A549 (cell line): ENCODE results near the gene VSIG10. TPM values are rescaled to one million over a fixed set of nuclear protein-coding genes. Genes with fewer than 3 reads are reported as not detected.

ENCODE experiments used
- ATAC-seq, 2 experiments: fragments of 200-7000 bp in 1 of 2; fragments of >200 bp in 1 of 2; cut with Nextera tagmentation in 1 of 2; cut with Tn5 transposase in 1 of 2; 3 replicates each; pipeline versions ENCODE4 v1.8.0 to v1.9.1; 2018 to 2020; ENCODE audit warnings: mild to moderate bottlenecking in 1 of 2, moderate library complexity in 1 of 2
- CTCF ChIA-PET: fragments of 300-600 bp; sonication (Branson Sonifier 250); formaldehyde crosslinking; extraction: SDS; loops from one replicate; lab custom pipeline; 2021; ENCODE audit warnings: antibody characterized with exemption, inconsistent platforms; lab: Yijun Ruan, JAX
- POLR2A ChIA-PET: fragments of 350-600 bp; formaldehyde crosslinking; extraction: SDS; loops from one replicate; lab custom pipeline; 2021; ENCODE audit warnings: antibody characterized with exemption, inconsistent platforms; lab: Yijun Ruan, JAX
- DNase-seq, 2 experiments: peaks; one replicate each; pipeline versions ENCODE4 v3.0.0 to v3.0.0-alpha.2; 2011 to 2016; ENCODE audit warnings: low read depth in 1 of 2, low spot score in 1 of 2
- FAIRE-seq: peaks from 2 replicates; lab custom pipeline; 2011; peaks lifted over from hg19 to GRCh38; lab: Jason Lieb, UNC
- H3K27ac ChIP-seq, 2 experiments: fragments of >200 bp; sonication (Bioruptor Twin); formaldehyde crosslinking; 3 replicates each; pipeline ENCODE4 v1.5.1; 2016 to 2017
- H3K4me1 ChIP-seq: fragments of >200 bp; sonication (Bioruptor Twin); formaldehyde crosslinking; 3 replicates; pipeline ENCODE4 v1.6.1; 2016
- H3K4me2 ChIP-seq: fragments of >200 bp; sonication (Bioruptor Twin); formaldehyde crosslinking; 3 replicates; pipeline ENCODE4 v1.6.1; 2016
- H3K4me3 ChIP-seq: fragments of >200 bp; sonication (Bioruptor Twin); formaldehyde crosslinking; 3 replicates; pipeline ENCODE4 v1.5.1; 2016
- H3K9me3 ChIP-seq: fragments of >200 bp; sonication (Bioruptor Twin); formaldehyde crosslinking; 3 replicates; pipeline ENCODE4 v1.6.1; 2016
- CEBPB ChIP-seq, 2 experiments: fragments of >200 bp in 1 of 2; sonication (Bioruptor Twin) in 1 of 2; formaldehyde crosslinking in 1 of 2; IDR thresholded peaks; 2 replicates each; pipeline ENCODE4 v1.6.1; 2012 to 2016
- E2F6 ChIP-seq: IDR thresholded peaks from 2 replicates; pipeline ENCODE4 v1.6.1; 2012; ENCODE audit warnings: low read depth, borderline replicate concordance
- EHF ChIP-seq: fragments of 250-450 bp; sonication (Bioruptor Pico); IDR thresholded peaks from 2 replicates; pipeline ENCODE4 v1.5.0; 2020; ENCODE audit warnings: mild to moderate bottlenecking
- EHMT2 ChIP-seq: fragments of 200-600 bp; sonication (generic); IDR thresholded peaks from 2 replicates; pipeline ENCODE4 v1.6.1; 2016; ENCODE audit warnings: antibody characterized with exemption, low read depth, mild to moderate bottlenecking, moderate library complexity
- ESRRA ChIP-seq: fragments of 150-350 bp; IDR thresholded peaks from 2 replicates; pipeline ENCODE4 v1.6.1; 2014; ENCODE audit warnings: mild to moderate bottlenecking, low read length, borderline replicate concordance
- FOSL2 ChIP-seq, 2 experiments: fragments of 450-650 bp in 1 of 2; fragments of >200 bp in 1 of 2; sonication (Bioruptor Twin) in 1 of 2; formaldehyde crosslinking; IDR thresholded peaks; 2 replicates each; pipeline versions ENCODE4 v1.5.0 to v1.6.1; 2016 to 2020; ENCODE audit warnings: mild to moderate bottlenecking in 1 of 2, moderate library complexity in 1 of 2
- FOXS1 ChIP-seq: fragments of 250-450 bp; sonication (Bioruptor Pico); IDR thresholded peaks from 2 replicates; pipeline ENCODE4 v1.5.0; 2020; ENCODE audit warnings: mild to moderate bottlenecking, moderate library complexity
- GATA3 ChIP-seq: IDR thresholded peaks from 2 replicates; pipeline ENCODE4 v1.6.1; 2012; ENCODE audit warnings: borderline replicate concordance
- HDAC2 ChIP-seq: fragments of 200-600 bp; sonication (generic); IDR thresholded peaks from 2 replicates; pipeline ENCODE4 v1.6.1; 2016
- HEYL ChIP-seq: fragments of 250-450 bp; sonication (Bioruptor Pico); IDR thresholded peaks from 2 replicates; pipeline ENCODE4 v1.8.0; 2021; ENCODE audit warnings: mild to moderate bottlenecking, moderate library complexity
- HOXB13 ChIP-seq: fragments of 250-450 bp; sonication (Bioruptor Pico); IDR thresholded peaks from 2 replicates; pipeline ENCODE4 v1.5.0; 2020; ENCODE audit warnings: low read depth, mild to moderate bottlenecking, moderate library complexity
- JUN ChIP-seq, 2 experiments: fragments of >200 bp; sonication (Bioruptor Twin); formaldehyde crosslinking; IDR thresholded peaks; 2 replicates in 1 of 2; 3 replicates in 1 of 2; pipeline ENCODE4 v1.6.1; 2016 to 2017
- KDM5A ChIP-seq: fragments of 200-600 bp; sonication (generic); IDR thresholded peaks from 2 replicates; pipeline ENCODE4 v1.6.1; 2016; ENCODE audit warnings: antibody characterized with exemption, mild to moderate bottlenecking
- MAZ ChIP-seq: fragments of 150-350 bp; IDR thresholded peaks from 2 replicates; pipeline ENCODE4 v1.6.1; 2014; ENCODE audit warnings: antibody characterized with exemption, low read depth, low read length, borderline replicate concordance
- MYC ChIP-seq: IDR thresholded peaks from 2 replicates; pipeline ENCODE4 v1.6.1; 2012; ENCODE audit warnings: mild to moderate bottlenecking, inconsistent platforms, low read length, improper control_type of control experiment, borderline replicate concordance
- RAD21 ChIP-seq, 2 experiments: fragments of >200 bp in 1 of 2; sonication (Bioruptor Twin) in 1 of 2; formaldehyde crosslinking in 1 of 2; IDR thresholded peaks in 1 of 2; conservative IDR thresholded peaks in 1 of 2; 2 replicates in 1 of 2; 3 replicates in 1 of 2; pipeline ENCODE4 v1.6.1; 2012 to 2018; ENCODE audit warnings: inconsistent platforms in 1 of 2
- RARB ChIP-seq: fragments of 250-450 bp; sonication (Bioruptor Pico); IDR thresholded peaks from 2 replicates; pipeline ENCODE4 v1.8.0; 2021; ENCODE audit warnings: mild to moderate bottlenecking, moderate library complexity
- RFX5 ChIP-seq: fragments of 450-650 bp; IDR thresholded peaks from 2 replicates; pipeline ENCODE4 v1.7.1; 2014; ENCODE audit warnings: antibody characterized with exemption, mild to moderate bottlenecking, moderate library complexity
- RNF2 ChIP-seq: fragments of 200-600 bp; sonication (generic); IDR thresholded peaks from 2 replicates; pipeline ENCODE4 v1.6.1; 2016; ENCODE audit warnings: low read depth, mild to moderate bottlenecking, antibody characterized with exemption, moderate library complexity, borderline replicate concordance
- ZC3H11A ChIP-seq: fragments of 450-650 bp; IDR thresholded peaks from 2 replicates; pipeline ENCODE4 v1.6.1; 2014; ENCODE audit warnings: antibody characterized with exemption, mild to moderate bottlenecking
- ZNF302 ChIP-seq: fragments of 250-450 bp; sonication (Bioruptor Pico); IDR thresholded peaks from 2 replicates; pipeline ENCODE4 v1.9.0; 2021; ENCODE audit warnings: inconsistent platforms, mild to moderate bottlenecking, moderate library complexity
- WGBS: methylation state at CpG from one replicate; pipeline ENCODE4 v1.1.6; 2017; ENCODE audit errors: missing lambda C conversion rate; 5-methylcytosine and 5-hydroxymethylcytosine counted together
- polyA plus RNA-seq, 4 experiments: library from polyadenylated mRNA; depleted of rRNA in 3 of 4; stranded (reverse); fragments of >200 nt; fragmentation: RNase III in 1 of 4; extraction: RNeasy Plus Mini Kit Qiagen cat#74134 plus additional on column Dnase treatment in 1 of 4; gene quantifications; 2 replicates in 3 of 4; 3 replicates in 1 of 4; pipeline ENCODE4 v1.2.3, GENCODE V29; 2011 to 2017
- TF ChIP-seq, protein P1 (sequence below): IDR thresholded peaks from 2 replicates; pipeline ENCODE4 v1.6.1; 2012
- TF ChIP-seq, protein P2 (sequence below): fragments of 250-450 bp; sonication (Bioruptor Pico); IDR thresholded peaks from 2 replicates; pipeline ENCODE4 v1.5.0; 2021; ENCODE audit warnings: mild to moderate bottlenecking, moderate library complexity, borderline replicate concordance
- TF ChIP-seq, protein P3 (sequence below): fragments of 150-350 bp; IDR thresholded peaks from 2 replicates; pipeline ENCODE4 v1.6.1; 2014; ENCODE audit warnings: low read depth, mild to moderate bottlenecking, low read length

The VSIG10 gene
- polyA plus RNA-seq, 2 of the 4 experiments (the other 2 are of a cell fraction) = 18.3 to 20.2 TPM

DNA sequence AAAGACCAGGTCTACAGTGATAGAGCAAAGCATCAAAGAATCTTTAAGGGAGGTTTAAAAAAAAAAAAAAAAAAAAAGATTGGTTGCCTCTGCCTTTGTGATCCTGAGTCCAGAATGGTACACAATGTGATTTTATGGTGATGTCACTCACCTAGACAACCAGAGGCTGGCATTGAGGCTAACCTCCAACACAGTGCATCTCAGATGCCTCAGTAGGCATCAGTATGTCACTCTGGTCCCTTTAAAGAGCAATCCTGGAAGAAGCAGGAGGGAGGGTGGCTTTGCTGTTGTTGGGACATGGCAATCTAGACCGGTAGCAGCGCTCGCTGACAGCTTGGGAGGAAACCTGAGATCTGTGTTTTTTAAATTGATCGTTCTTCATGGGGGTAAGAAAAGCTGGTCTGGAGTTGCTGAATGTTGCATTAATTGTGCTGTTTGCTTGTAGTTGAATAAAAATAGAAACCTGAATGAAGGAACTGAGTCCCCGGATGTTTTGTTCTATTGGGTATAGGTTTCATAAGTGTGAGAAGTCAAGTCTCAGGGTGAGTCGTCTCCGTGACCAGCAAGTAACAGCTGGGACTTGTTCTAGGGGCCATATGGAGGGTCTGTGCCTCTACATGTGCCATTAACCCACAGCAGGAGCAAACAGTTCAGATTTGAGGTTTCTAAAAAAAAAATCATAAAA, 41.4 kb upstream of the VSIG10 start:
- POLR2A ChIA-PET = no interaction called here

GRCh38 chr12:118144499-118144898, 40.7 kb upstream of the VSIG10 start:
- ChIA-PET POLR2A (no interaction called here), CTCF (interaction anchor here (1.5 kb wide), 1 partner anchor 232 kb away, joined by 3 read pairs; the partner anchor contains the start of gene SUDS3)
- no peak for ATAC-seq
- no peak overlapping the region for H3K4me2 ChIP-seq
- WGBS = 98% methylated on average over 13 of the region's 13 CpGs
- no peak for FAIRE-seq
- TF ChIP-seq HOXB13 (no peak), EHMT2 (no peak), JUN (IDR thresholded peaks at IDR 0.05) (no peak), RNF2 (no peak), MAZ (no peak), EHF (no peak), HDAC2 (no peak), FOXS1 (CRISPR knock-in tag) (no peak), ZNF302 (CRISPR knock-in tag) (no peak), FOSL2 (IDR thresholded peaks at IDR 0.05) (no peak), FOSL2 (CRISPR knock-in tag; IDR thresholded peaks at IDR 0.05) (no peak), HEYL (CRISPR knock-in tag) (no peak), RFX5 (no peak)
- TF ChIP-seq, protein P1, sequence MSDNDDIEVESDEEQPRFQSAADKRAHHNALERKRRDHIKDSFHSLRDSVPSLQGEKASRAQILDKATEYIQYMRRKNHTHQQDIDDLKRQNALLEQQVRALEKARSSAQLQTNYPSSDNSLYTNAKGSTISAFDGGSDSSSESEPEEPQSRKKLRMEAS = no peak
- TF ChIP-seq, protein P2, sequence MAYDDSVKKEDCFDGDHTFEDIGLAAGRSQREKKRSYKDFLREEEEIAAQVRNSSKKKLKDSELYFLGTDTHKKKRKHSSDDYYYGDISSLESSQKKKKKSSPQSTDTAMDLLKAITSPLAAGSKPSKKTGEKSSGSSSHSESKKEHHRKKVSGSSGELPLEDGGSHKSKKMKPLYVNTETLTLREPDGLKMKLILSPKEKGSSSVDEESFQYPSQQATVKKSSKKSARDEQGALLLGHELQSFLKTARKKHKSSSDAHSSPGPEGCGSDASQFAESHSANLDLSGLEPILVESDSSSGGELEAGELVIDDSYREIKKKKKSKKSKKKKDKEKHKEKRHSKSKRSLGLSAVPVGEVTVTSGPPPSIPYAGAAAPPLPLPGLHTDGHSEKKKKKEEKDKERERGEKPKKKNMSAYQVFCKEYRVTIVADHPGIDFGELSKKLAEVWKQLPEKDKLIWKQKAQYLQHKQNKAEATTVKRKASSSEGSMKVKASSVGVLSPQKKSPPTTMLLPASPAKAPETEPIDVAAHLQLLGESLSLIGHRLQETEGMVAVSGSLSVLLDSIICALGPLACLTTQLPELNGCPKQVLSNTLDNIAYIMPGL (CRISPR knock-in tag) = no peak
- TF ChIP-seq, protein P3, sequence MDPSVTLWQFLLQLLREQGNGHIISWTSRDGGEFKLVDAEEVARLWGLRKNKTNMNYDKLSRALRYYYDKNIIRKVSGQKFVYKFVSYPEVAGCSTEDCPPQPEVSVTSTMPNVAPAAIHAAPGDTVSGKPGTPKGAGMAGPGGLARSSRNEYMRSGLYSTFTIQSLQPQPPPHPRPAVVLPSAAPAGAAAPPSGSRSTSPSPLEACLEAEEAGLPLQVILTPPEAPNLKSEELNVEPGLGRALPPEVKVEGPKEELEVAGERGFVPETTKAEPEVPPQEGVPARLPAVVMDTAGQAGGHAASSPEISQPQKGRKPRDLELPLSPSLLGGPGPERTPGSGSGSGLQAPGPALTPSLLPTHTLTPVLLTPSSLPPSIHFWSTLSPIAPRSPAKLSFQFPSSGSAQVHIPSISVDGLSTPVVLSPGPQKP = no peak
- H3K4me1 ChIP-seq = no peaks in the 10 kb centered on the region
- no peak for DNase-seq
- H3K27ac ChIP-seq = no peak overlapping the region
- H3K9me3 ChIP-seq = no peaks in the 10 kb centered on the region
- no peak overlapping the region for H3K4me3 ChIP-seq

More for the DNA sequence above, 41.4 kb upstream of the VSIG10 start:
- CTCF ChIA-PET = interaction anchor here (1.5 kb wide), 1 partner anchor 231 kb away, joined by 3 read pairs; the partner anchor contains the start of gene SUDS3
- peak in 1 of 2 experiments; percentile 38; a peak in 1 of 6 replicates for ATAC-seq
- Histone ChIP-seq H3K9me3 (no peaks in the 10 kb centered on the region), H3K4me2 (no peak overlapping the region), H3K27ac (no peak overlapping the region), H3K4me3 (no peak overlapping the region), H3K4me1 (no peaks in the 10 kb centered on the region)
- WGBS = 92% methylated on average over 7 of the region's 7 CpGs
- FAIRE-seq = no peak
- no peak for TF ChIP-seq CEBPB (IDR thresholded peaks at IDR 0.05)
- TF ChIP-seq ZC3H11A = no peak
- TF ChIP-seq GATA3 = no peak
- TF ChIP-seq MYC = no peak
- TF ChIP-seq ESRRA = no peak
- TF ChIP-seq KDM5A = no peak
- no peak for TF ChIP-seq HDAC2
- no peak for TF ChIP-seq E2F6
- TF ChIP-seq RARB = no peak
- TF ChIP-seq RAD21 (conservative IDR thresholded peaks at IDR 0.05 in 1 of 2, IDR thresholded peaks at IDR 0.05 in 1 of 2) = no peak
- TF ChIP-seq EHMT2 = no peak
- DNase-seq = no peak
